Neural progenitor cell (in vitro differentiated cells): Measurements from ENCODE around the gene TP73. TPM values are rescaled to one million over a fixed set of nuclear protein-coding genes. Genes with fewer than 3 reads are reported as not detected.

Experiments used
- DNase-seq: peaks from one replicate; pipeline ENCODE4 v3.0.0-alpha.2; 2016; ENCODE audit warnings: low spot score
- H2AFZ ChIP-seq: fragments of 200-600 bp; sonication (generic); replicated peaks from 2 replicates; pipeline ENCODE4 v1.6.1; 2016; ENCODE audit warnings: antibody characterized with exemption
- H3F3A ChIP-seq: fragments of 200-600 bp; sonication (generic); 2 replicates; pipeline ENCODE4 v1.6.1; 2016; ENCODE audit warnings: antibody characterized with exemption, low read depth
- H3K27ac ChIP-seq: fragments of 200-600 bp; sonication (generic); 2 replicates; pipeline ENCODE4 v1.5.1; 2016; ENCODE audit warnings: mild to moderate bottlenecking
- H3K27me3 ChIP-seq: fragments of 200-600 bp; sonication (generic); 2 replicates; pipeline ENCODE4 v1.6.1; 2016; ENCODE audit warnings: mild to moderate bottlenecking, moderate library complexity
- H3K36me3 ChIP-seq: fragments of 200-600 bp; sonication (generic); 2 replicates; pipeline ENCODE4 v1.5.1; 2016
- H3K4me1 ChIP-seq: fragments of 200-600 bp; sonication (generic); 2 replicates; pipeline ENCODE4 v1.6.1; 2016; ENCODE audit warnings: mixed run types
- H3K4me2 ChIP-seq: fragments of 200-600 bp; sonication (generic); 2 replicates; pipeline ENCODE4 v1.6.1; 2016
- H3K4me3 ChIP-seq: fragments of 200-600 bp; sonication (generic); 2 replicates; pipeline ENCODE4 v1.5.1; 2016
- H3K79me2 ChIP-seq: fragments of 200-600 bp; sonication (generic); 2 replicates; pipeline ENCODE4 v1.6.1; 2016; ENCODE audit warnings: low read depth
- H3K9ac ChIP-seq: fragments of 200-600 bp; sonication (generic); 2 replicates; pipeline ENCODE4 v1.6.1; 2016
- H3K9me3 ChIP-seq: fragments of 200-600 bp; sonication (generic); 2 replicates; pipeline ENCODE4 v1.5.1; 2016; ENCODE audit warnings: low read depth
- H4K20me1 ChIP-seq: fragments of 200-600 bp; sonication (generic); 2 replicates; pipeline ENCODE4 v1.6.1; 2016; ENCODE audit warnings: low read depth
- H3K27ac Mint-ChIP-seq: 3 replicates; pipeline ENCODE4 v1.8.0; 2021; ENCODE audit warnings: mixed read lengths
- H3K27me3 Mint-ChIP-seq: 2 replicates; pipeline ENCODE4 v1.8.0; 2022; ENCODE audit warnings: low read depth, mild to moderate bottlenecking, inconsistent platforms, moderate library complexity, mixed read lengths; ENCODE audit not compliant: insufficient read depth
- H3K36me3 Mint-ChIP-seq: 3 replicates; pipeline ENCODE4 v1.8.0; 2021; ENCODE audit warnings: mixed read lengths
- H3K4me1 Mint-ChIP-seq: 3 replicates; pipeline ENCODE4 v1.8.0; 2021; ENCODE audit warnings: mixed read lengths
- H3K4me3 Mint-ChIP-seq: 3 replicates; pipeline ENCODE4 v1.8.0; 2021; ENCODE audit warnings: mild to moderate bottlenecking, moderate library complexity, mixed read lengths
- H3K9me3 Mint-ChIP-seq: 3 replicates; pipeline ENCODE4 v1.8.0; 2020; ENCODE audit warnings: mixed read lengths
- EZH2 ChIP-seq: fragments of 200-600 bp; sonication (generic); IDR thresholded peaks from 2 replicates; pipeline ENCODE4 v1.6.1; 2017; ENCODE audit warnings: antibody characterized with exemption, mild to moderate bottlenecking, moderate library complexity
- EZH2phosphoT487 ChIP-seq: fragments of 200-600 bp; sonication (generic); IDR thresholded peaks from 2 replicates; pipeline ENCODE4 v1.6.1; 2017; ENCODE audit warnings: antibody characterized with exemption
- total RNA-seq: library from RNA; depleted of rRNA; stranded (reverse); fragments of >200 nt; gene quantifications from 2 replicates; pipeline ENCODE4 v1.2.3, GENCODE V29; 2015; ENCODE audit warnings: low replicate concordance
- TF ChIP-seq, protein P1 (sequence below): fragments of 200-600 bp; sonication (generic); IDR thresholded peaks from 2 replicates; pipeline ENCODE4 v1.5.1; 2017; ENCODE audit warnings: antibody characterized with exemption, mild to moderate bottlenecking

The TP73 gene
- total RNA-seq, 1 donor from 2014 or later = not detected

DNA sequence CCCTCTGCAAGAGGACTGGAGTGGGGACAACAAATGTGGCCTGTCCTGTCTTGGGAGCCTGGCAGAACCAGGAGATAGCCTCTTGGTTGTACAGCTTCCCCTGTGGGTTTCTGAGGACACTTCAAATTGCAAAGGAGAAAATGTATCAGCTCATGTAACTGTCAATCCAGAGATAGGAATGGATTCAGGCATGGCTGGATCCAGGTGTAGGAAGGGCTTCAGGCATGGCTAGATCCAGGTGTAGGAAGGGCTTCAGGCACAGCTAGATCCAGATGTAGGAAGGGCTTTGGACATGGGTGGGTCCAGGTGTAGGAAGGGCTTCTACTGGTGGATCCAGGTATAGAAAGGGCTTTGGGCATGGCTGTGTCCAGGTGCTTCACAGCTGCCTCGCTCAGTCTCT, 30.9 kb downstream of the TP73 start:
- H3K4me1 ChIP-seq = peaks cover 9% of the 10 kb centered on the region
- H3F3A ChIP-seq = no peaks in the 10 kb centered on the region
- H4K20me1 ChIP-seq = no peaks in the 10 kb centered on the region
- no peaks in the 10 kb centered on the region for H3K9me3 ChIP-seq
- no peak overlapping the region for H3K4me2 ChIP-seq
- H2AFZ ChIP-seq = no peak overlapping the region
- no peaks in the 10 kb centered on the region for H3K79me2 ChIP-seq
- Mint-ChIP-seq H3K9me3 (peaks cover 4% of the 10 kb centered on the region), H3K27me3 (peaks cover 16% of the 10 kb centered on the region), H3K36me3 (no peaks in the 10 kb centered on the region), H3K27ac (no peak overlapping the region), H3K4me1 (peaks cover under 1% of the 10 kb centered on the region), H3K4me3 (no peak overlapping the region)
- no peak overlapping the region for H3K4me3 ChIP-seq
- H3K27ac ChIP-seq = no peak overlapping the region
- no peak for DNase-seq
- peaks cover 57% of the 10 kb centered on the region for H3K27me3 ChIP-seq
- no peak overlapping the region for H3K9ac ChIP-seq
- no peaks in the 10 kb centered on the region for H3K36me3 ChIP-seq
- TF ChIP-seq EZH2 = no peak
- no peak for TF ChIP-seq EZH2phosphoT487
- TF ChIP-seq, protein P1, sequence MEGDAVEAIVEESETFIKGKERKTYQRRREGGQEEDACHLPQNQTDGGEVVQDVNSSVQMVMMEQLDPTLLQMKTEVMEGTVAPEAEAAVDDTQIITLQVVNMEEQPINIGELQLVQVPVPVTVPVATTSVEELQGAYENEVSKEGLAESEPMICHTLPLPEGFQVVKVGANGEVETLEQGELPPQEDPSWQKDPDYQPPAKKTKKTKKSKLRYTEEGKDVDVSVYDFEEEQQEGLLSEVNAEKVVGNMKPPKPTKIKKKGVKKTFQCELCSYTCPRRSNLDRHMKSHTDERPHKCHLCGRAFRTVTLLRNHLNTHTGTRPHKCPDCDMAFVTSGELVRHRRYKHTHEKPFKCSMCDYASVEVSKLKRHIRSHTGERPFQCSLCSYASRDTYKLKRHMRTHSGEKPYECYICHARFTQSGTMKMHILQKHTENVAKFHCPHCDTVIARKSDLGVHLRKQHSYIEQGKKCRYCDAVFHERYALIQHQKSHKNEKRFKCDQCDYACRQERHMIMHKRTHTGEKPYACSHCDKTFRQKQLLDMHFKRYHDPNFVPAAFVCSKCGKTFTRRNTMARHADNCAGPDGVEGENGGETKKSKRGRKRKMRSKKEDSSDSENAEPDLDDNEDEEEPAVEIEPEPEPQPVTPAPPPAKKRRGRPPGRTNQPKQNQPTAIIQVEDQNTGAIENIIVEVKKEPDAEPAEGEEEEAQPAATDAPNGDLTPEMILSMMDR = no peak

DNA sequence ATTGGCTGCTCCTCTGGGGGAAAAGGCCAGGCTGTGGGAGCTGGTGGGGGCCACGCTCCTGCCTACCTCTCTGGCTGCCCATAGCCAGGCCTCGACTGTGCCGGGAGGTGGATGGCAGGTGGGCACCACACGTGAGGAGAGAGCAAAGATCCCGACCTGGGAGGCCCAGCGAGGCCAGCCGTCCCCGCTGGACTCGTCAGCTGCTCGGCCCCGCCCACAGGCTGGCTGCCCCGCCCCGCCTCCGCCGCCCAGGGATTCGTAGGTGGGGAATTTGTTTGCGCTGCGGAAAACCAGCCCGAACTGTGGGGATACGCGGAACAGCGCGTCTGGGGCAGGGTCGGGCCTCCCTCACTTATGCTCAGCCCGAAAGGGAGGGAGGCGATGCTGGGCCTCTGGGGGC, 31.7 kb downstream of the TP73 start:
- H3K4me3 ChIP-seq = peak overlapping the region; percentile 32
- peaks cover 3% of the 10 kb centered on the region for H3K4me1 Mint-ChIP-seq
- no peak overlapping the region for H3K27ac ChIP-seq
- peak; percentile 87 for DNase-seq
- no peak overlapping the region for H3K4me3 Mint-ChIP-seq
- H3F3A ChIP-seq = no peaks in the 10 kb centered on the region
- H3K36me3 ChIP-seq = no peaks in the 10 kb centered on the region
- peaks cover 17% of the 10 kb centered on the region for H3K4me1 ChIP-seq
- no peaks in the 10 kb centered on the region for H3K36me3 Mint-ChIP-seq
- peaks cover 4% of the 10 kb centered on the region for H3K9me3 Mint-ChIP-seq
- H3K4me2 ChIP-seq = peak overlapping the region; percentile 85
- H3K27me3 Mint-ChIP-seq = peaks cover 19% of the 10 kb centered on the region
- H3K9ac ChIP-seq = no peak overlapping the region
- H3K79me2 ChIP-seq = no peaks in the 10 kb centered on the region
- H3K27ac Mint-ChIP-seq = no peak overlapping the region
- peaks cover 65% of the 10 kb centered on the region for H3K27me3 ChIP-seq
- H2AFZ ChIP-seq = peak overlapping the region; percentile 85
- no peaks in the 10 kb centered on the region for H3K9me3 ChIP-seq
- H4K20me1 ChIP-seq = no peaks in the 10 kb centered on the region
- no peak for TF ChIP-seq EZH2phosphoT487
- TF ChIP-seq EZH2 = no peak
- TF ChIP-seq, protein P1 = no peak

- DNase-seq = no peak
- Mint-ChIP-seq H3K27ac (no peak overlapping the region), H3K4me3 (no peak overlapping the region), H3K36me3 (no peaks in the 10 kb centered on the region), H3K27me3 (peaks cover 16% of the 10 kb centered on the region), H3K9me3 (peaks cover 4% of the 10 kb centered on the region), H3K4me1 (peaks cover 3% of the 10 kb centered on the region)
- peaks cover 22% of the 10 kb centered on the region for H3K4me1 ChIP-seq
- H2AFZ ChIP-seq = no peak overlapping the region
- no peak overlapping the region for H3K4me3 ChIP-seq
- no peaks in the 10 kb centered on the region for H3F3A ChIP-seq
- H3K4me2 ChIP-seq = no peak overlapping the region
- H4K20me1 ChIP-seq = no peaks in the 10 kb centered on the region
- no peaks in the 10 kb centered on the region for H3K79me2 ChIP-seq
- no peaks in the 10 kb centered on the region for H3K9me3 ChIP-seq
- H3K36me3 ChIP-seq = no peaks in the 10 kb centered on the region
- no peak overlapping the region for H3K27ac ChIP-seq
- TF ChIP-seq EZH2 (no peak), EZH2phosphoT487 (no peak)
- TF ChIP-seq, protein P1 = no peak
- H3K9ac ChIP-seq = no peak overlapping the region
- peaks cover 69% of the 10 kb centered on the region for H3K27me3 ChIP-seq
These were observed 32.9 kb downstream of the TP73 start for GRCh38 chr1:3685222-3685621.
